Measurements from ENCODE around the gene WDR7.

Gene WDR7

DNA sequence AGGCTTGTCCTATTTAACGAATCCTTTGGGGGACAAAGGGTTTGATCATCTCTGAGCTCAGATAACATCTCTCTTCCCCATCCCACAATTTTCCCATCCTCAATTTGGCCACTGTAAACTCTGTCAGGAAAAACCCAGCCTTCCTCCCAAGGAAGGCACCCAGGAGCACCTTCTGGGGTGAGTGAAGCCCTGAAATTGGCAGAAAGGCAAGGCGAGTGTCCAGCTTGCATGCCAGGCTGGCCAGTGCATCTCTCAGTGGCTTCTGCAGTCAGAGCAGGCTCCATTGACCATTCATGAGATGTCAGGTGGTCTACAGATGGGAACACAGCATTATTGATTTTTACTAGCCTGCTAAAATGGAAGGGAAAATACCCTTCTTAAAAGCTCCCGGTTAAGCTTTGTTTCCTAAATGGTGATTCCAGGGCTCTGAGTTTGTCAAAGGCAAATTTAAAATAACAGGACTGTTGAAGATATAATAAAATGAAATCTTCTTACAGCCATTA is 412.5 kb downstream of the WDR7 start:
- no peak overlapping the region for H3K18ac ChIP-seq (ENCODE audit: low read depth in 1 of 2, low read length in 2 of 2)
- H3K23ac ChIP-seq (ENCODE audit: low read length in 2 of 2), result no peak overlapping the region
- H3K79me1 ChIP-seq (replicated peaks; ENCODE audit: low read length, poor library complexity, severe bottlenecking), result no peaks in the 10 kb centered on the region
- no peak overlapping the region for H2BK12ac ChIP-seq (ENCODE audit: low read length in 2 of 2)
- H2BK5ac ChIP-seq (ENCODE audit: low read depth, low read length, poor library complexity, severe bottlenecking), result no peak overlapping the region
- H3K4ac ChIP-seq (ENCODE audit: low read depth in 1 of 2, low read length in 2 of 2), result no peak overlapping the region
- H4K91ac ChIP-seq (ENCODE audit: low read length), result no peak overlapping the region
- H2AFZ ChIP-seq (ENCODE audit: low read depth, low read length), result no peak overlapping the region
- H3K4me1 ChIP-seq (ENCODE audit: control insufficient read depth, insufficient read depth, low read depth, low read length), result peaks cover 2% of the 10 kb centered on the region
- no peaks in the 10 kb centered on the region for H3K36me3 ChIP-seq (ENCODE audit: control insufficient read depth in 1 of 2, insufficient read depth in 2 of 2, low read depth in 1 of 2, low read length in 2 of 2)
- DNase-seq, result no peak
- 82% methylated on average over 3 of the region's 3 CpGs for WGBS
- no peaks in the 10 kb centered on the region for H3K9me3 ChIP-seq (ENCODE audit: control insufficient read depth, low read length)
- no peak overlapping the region for H2AK5ac ChIP-seq (ENCODE audit: low read length, severe bottlenecking)
- no peak overlapping the region for H4K8ac ChIP-seq (ENCODE audit: low read length)
- no peak overlapping the region for H3K4me2 ChIP-seq (ENCODE audit: low read length, poor library complexity, severe bottlenecking)
- H3K27ac ChIP-seq (ENCODE audit: low read length, poor library complexity, severe bottlenecking), result no peak overlapping the region
- H3K4me3 ChIP-seq (ENCODE audit: insufficient read depth in 1 of 2, low read depth in 1 of 2, low read length in 2 of 2), result no peak overlapping the region
- peaks cover 19 to 36% of the 10 kb centered on the region in 2 experiments for H3K27me3 ChIP-seq (ENCODE audit: control insufficient read depth in 1 of 2, insufficient read depth in 1 of 2, low read length in 2 of 2)
- no peak overlapping the region for H2BK120ac ChIP-seq (ENCODE audit: low read depth, low read length)
- H2BK15ac ChIP-seq (ENCODE audit: low read depth, poor library complexity, severe bottlenecking), result no peak overlapping the region
- no peak overlapping the region for H3K14ac ChIP-seq (ENCODE audit: low read length in 2 of 2)
- no peak overlapping the region for H3K9ac ChIP-seq (ENCODE audit: low read length)

GRCh38 chr18:57073501-57074187 is 422.5 kb downstream of the WDR7 start:
- Histone ChIP-seq H2BK15ac (ENCODE audit: low read depth, poor library complexity, severe bottlenecking) (no peak overlapping the region), H3K79me1 (replicated peaks; ENCODE audit: low read length, poor library complexity, severe bottlenecking) (no peaks in the 10 kb centered on the region)

GRCh38 chr18:57075716-57076400 is 424.7 kb downstream of the WDR7 start:
- Histone ChIP-seq H3K9me3 (ENCODE audit: control insufficient read depth, low read length) (no peaks in the 10 kb centered on the region), H3K23ac (ENCODE audit: low read length in 2 of 2) (no peak overlapping the region), H4K8ac (ENCODE audit: low read length) (no peak overlapping the region), H2BK12ac (ENCODE audit: low read length in 2 of 2) (no peak overlapping the region), H2BK120ac (ENCODE audit: low read depth, low read length) (no peak overlapping the region), H3K4me3 (ENCODE audit: insufficient read depth in 1 of 2, low read depth in 1 of 2, low read length in 2 of 2) (no peak overlapping the region), H4K91ac (ENCODE audit: low read length) (no peak overlapping the region), H3K79me1 (replicated peaks; ENCODE audit: low read length, poor library complexity, severe bottlenecking) (no peaks in the 10 kb centered on the region), H3K14ac (ENCODE audit: low read length in 2 of 2) (no peak overlapping the region), H2AFZ (ENCODE audit: low read depth, low read length) (no peak overlapping the region), H3K9ac (ENCODE audit: low read length) (no peak overlapping the region), H2BK15ac (ENCODE audit: low read depth, poor library complexity, severe bottlenecking) (no peak overlapping the region), H3K18ac (ENCODE audit: low read depth in 1 of 2, low read length in 2 of 2) (no peak overlapping the region), H3K27me3 (ENCODE audit: control insufficient read depth in 1 of 2, insufficient read depth in 1 of 2, low read length in 2 of 2) (peaks cover 18 to 31% of the 10 kb centered on the region in 2 experiments), H2AK5ac (ENCODE audit: low read length, severe bottlenecking) (no peak overlapping the region), H3K4ac (ENCODE audit: low read depth in 1 of 2, low read length in 2 of 2) (no peak overlapping the region), H2BK5ac (ENCODE audit: low read depth, low read length, poor library complexity, severe bottlenecking) (no peak overlapping the region), H3K27ac (ENCODE audit: low read length, poor library complexity, severe bottlenecking) (no peak overlapping the region), H3K4me1 (ENCODE audit: control insufficient read depth, insufficient read depth, low read depth, low read length) (peaks cover 2% of the 10 kb centered on the region), H3K36me3 (ENCODE audit: control insufficient read depth in 1 of 2, insufficient read depth in 2 of 2, low read depth in 1 of 2, low read length in 2 of 2) (no peaks in the 10 kb centered on the region), H3K4me2 (ENCODE audit: low read length, poor library complexity, severe bottlenecking) (no peak overlapping the region)
- DNase-seq, result no peak
- 54% methylated on average over 17 of the region's 17 CpGs for WGBS

More at GRCh38 chr18:57073501-57074187, 422.5 kb downstream of the WDR7 start:
- no peak overlapping the region for H2AK5ac ChIP-seq (ENCODE audit: low read length, severe bottlenecking)
- peaks cover 2% of the 10 kb centered on the region for H3K4me1 ChIP-seq (ENCODE audit: control insufficient read depth, insufficient read depth, low read depth, low read length)
- no peak overlapping the region for H4K8ac ChIP-seq (ENCODE audit: low read length)
- no peak overlapping the region for H4K91ac ChIP-seq (ENCODE audit: low read length)
- no peaks in the 10 kb centered on the region for H3K9me3 ChIP-seq (ENCODE audit: control insufficient read depth, low read length)
- H3K36me3 ChIP-seq (ENCODE audit: control insufficient read depth in 1 of 2, insufficient read depth in 2 of 2, low read depth in 1 of 2, low read length in 2 of 2), result no peaks in the 10 kb centered on the region
- no peak overlapping the region for H3K23ac ChIP-seq (ENCODE audit: low read length in 2 of 2)
- no peak overlapping the region for H3K4ac ChIP-seq (ENCODE audit: low read depth in 1 of 2, low read length in 2 of 2)
- H3K14ac ChIP-seq (ENCODE audit: low read length in 2 of 2), result no peak overlapping the region
- WGBS, result 86% methylated on average over 3 of the region's 9 CpGs
- no peak overlapping the region for H3K27ac ChIP-seq (ENCODE audit: low read length, poor library complexity, severe bottlenecking)
- H3K18ac ChIP-seq (ENCODE audit: low read depth in 1 of 2, low read length in 2 of 2), result no peak overlapping the region
- no peak overlapping the region for H2AFZ ChIP-seq (ENCODE audit: low read depth, low read length)
- H2BK12ac ChIP-seq (ENCODE audit: low read length in 2 of 2), result no peak overlapping the region
- no peak overlapping the region for H3K4me2 ChIP-seq (ENCODE audit: low read length, poor library complexity, severe bottlenecking)
- H2BK5ac ChIP-seq (ENCODE audit: low read depth, low read length, poor library complexity, severe bottlenecking), result no peak overlapping the region
- no peak for DNase-seq
- no peak overlapping the region for H3K4me3 ChIP-seq (ENCODE audit: insufficient read depth in 1 of 2, low read depth in 1 of 2, low read length in 2 of 2)
- H2BK120ac ChIP-seq (ENCODE audit: low read depth, low read length), result no peak overlapping the region
- H3K9ac ChIP-seq (ENCODE audit: low read length), result no peak overlapping the region
- H3K27me3 ChIP-seq (ENCODE audit: control insufficient read depth in 1 of 2, insufficient read depth in 1 of 2, low read length in 2 of 2), result peaks cover 18 to 31% of the 10 kb centered on the region in 2 experiments

- H3K14ac ChIP-seq (ENCODE audit: low read length in 2 of 2), result no peak overlapping the region
- no peak overlapping the region for H3K4ac ChIP-seq (ENCODE audit: low read depth in 1 of 2, low read length in 2 of 2)
- H2BK12ac ChIP-seq (ENCODE audit: low read length in 2 of 2), result no peak overlapping the region
- H2AK5ac ChIP-seq (ENCODE audit: low read length, severe bottlenecking), result no peak overlapping the region
- H4K91ac ChIP-seq (ENCODE audit: low read length), result no peak overlapping the region
- no peak for DNase-seq
- no peak overlapping the region for H3K9ac ChIP-seq (ENCODE audit: low read length)
- no peak overlapping the region for H2AFZ ChIP-seq (ENCODE audit: low read depth, low read length)
- no peak overlapping the region for H2BK120ac ChIP-seq (ENCODE audit: low read depth, low read length)
- H3K27me3 ChIP-seq (ENCODE audit: control insufficient read depth in 1 of 2, insufficient read depth in 1 of 2, low read length in 2 of 2), result peaks cover 22 to 31% of the 10 kb centered on the region in 2 experiments
- no peak overlapping the region for H3K4me2 ChIP-seq (ENCODE audit: low read length, poor library complexity, severe bottlenecking)
- no peak overlapping the region for H3K23ac ChIP-seq (ENCODE audit: low read length in 2 of 2)
- no peaks in the 10 kb centered on the region for H3K9me3 ChIP-seq (ENCODE audit: control insufficient read depth, low read length)
- no peak overlapping the region for H3K27ac ChIP-seq (ENCODE audit: low read length, poor library complexity, severe bottlenecking)
- H3K79me1 ChIP-seq (replicated peaks; ENCODE audit: low read length, poor library complexity, severe bottlenecking), result no peaks in the 10 kb centered on the region
- no peaks in the 10 kb centered on the region for H3K36me3 ChIP-seq (ENCODE audit: control insufficient read depth in 1 of 2, insufficient read depth in 2 of 2, low read depth in 1 of 2, low read length in 2 of 2)
- no peak overlapping the region for H4K8ac ChIP-seq (ENCODE audit: low read length)
- peaks cover 2% of the 10 kb centered on the region for H3K4me1 ChIP-seq (ENCODE audit: control insufficient read depth, insufficient read depth, low read depth, low read length)
- no peak overlapping the region for H3K18ac ChIP-seq (ENCODE audit: low read depth in 1 of 2, low read length in 2 of 2)
- H2BK15ac ChIP-seq (ENCODE audit: low read depth, poor library complexity, severe bottlenecking), result no peak overlapping the region
- H3K4me3 ChIP-seq (ENCODE audit: insufficient read depth in 1 of 2, low read depth in 1 of 2, low read length in 2 of 2), result no peak overlapping the region
- WGBS, result 72% methylated on average over 12 of the region's 13 CpGs
- no peak overlapping the region for H2BK5ac ChIP-seq (ENCODE audit: low read depth, low read length, poor library complexity, severe bottlenecking)
Observed at GRCh38 chr18:57077005-57077765, 426.0 kb downstream of the WDR7 start.

All from mesenchymal stem cell (in vitro differentiated cells and primary cell).